HFFc6 (cell line): Measurements from ENCODE around the gene LIPN. TPM values are rescaled to one million over a fixed set of nuclear protein-coding genes. Genes with fewer than 3 reads are reported as not detected.
A peak's percentile ranks its signal among the peaks of the same experiment; 100 is the strongest.

Experiments used
- DNase-seq: peaks from one replicate; pipeline ENCODE4 v3.0.0-alpha.2; 2018
- H3K27ac Mint-ChIP-seq: 2 replicates; pipeline ENCODE4 v1.8.0; 2020; ENCODE audit warnings: mild to moderate bottlenecking, mixed read lengths
- H3K27me3 Mint-ChIP-seq: 2 replicates; pipeline ENCODE4 v1.8.0; 2021; ENCODE audit warnings: mild to moderate bottlenecking, moderate library complexity, mixed read lengths; ENCODE audit not compliant: insufficient read depth
- H3K36me3 Mint-ChIP-seq: 2 replicates; pipeline ENCODE4 v1.8.0; 2021; ENCODE audit warnings: low read depth, mixed read lengths
- H3K4me1 Mint-ChIP-seq: 2 replicates; pipeline ENCODE4 v1.8.0; 2020; ENCODE audit warnings: low read depth, mixed read lengths
- H3K4me3 Mint-ChIP-seq: 2 replicates; pipeline ENCODE4 v1.8.0; 2020; ENCODE audit warnings: mild to moderate bottlenecking, moderate library complexity, mixed read lengths
- H3K9me3 Mint-ChIP-seq: 2 replicates; pipeline ENCODE4 v1.8.0; 2020; ENCODE audit warnings: mild to moderate bottlenecking, mixed read lengths
- CTCF ChIP-seq: fragments of 200-600 bp; sonication (generic); IDR thresholded peaks from 2 replicates; pipeline ENCODE4 v1.5.0; 2021; ENCODE audit warnings: antibody characterized with exemption, mild to moderate bottlenecking
- total RNA-seq, 6 experiments: library from RNA; stranded (reverse); fragmentation: NEBNext Ultra II Directional; extraction: Animal tissue kit (Norgen Biotek cat#: 25700); gene quantifications; 2 replicates in 1 of 6; 3 replicates in 5 of 6; pipeline ENCODE4 v1.2.3, GENCODE V29; 2021

LIPN gene
- total RNA-seq, 6 experiments from 2014 or later, result not detected

- Mint-ChIP-seq H3K9me3 (no peaks in the 10 kb centered on the region), H3K4me1 (peaks cover 25% of the 10 kb centered on the region), H3K36me3 (no peaks in the 10 kb centered on the region), H3K27me3 (peaks cover 9% of the 10 kb centered on the region), H3K4me3 (no peak overlapping the region), H3K27ac (no peak overlapping the region)
- DNase-seq, result peak; percentile 63
- peak; percentile 93 for TF ChIP-seq CTCF
Observed at GRCh38 chr10:88810196-88810961, 50.6 kb downstream of the LIPN start.

DNA sequence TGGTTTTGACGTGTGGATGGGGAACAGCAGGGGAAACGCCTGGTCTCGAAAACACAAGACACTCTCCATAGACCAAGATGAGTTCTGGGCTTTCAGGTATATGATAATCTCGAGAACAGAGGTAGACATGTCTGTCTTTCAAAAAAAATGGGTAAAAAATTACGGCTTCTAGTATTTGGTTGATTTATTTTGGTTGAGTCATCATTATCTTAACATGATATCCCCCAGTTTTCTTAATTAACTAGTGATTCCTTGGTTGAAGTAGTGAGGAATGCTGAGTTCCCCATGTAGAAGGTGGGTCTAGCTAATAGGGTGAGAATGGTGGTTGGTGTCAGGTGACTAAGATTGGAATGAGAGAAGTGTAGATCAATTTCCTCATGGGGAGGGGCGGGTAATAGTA, 53.4 kb downstream of the LIPN start:
- H3K36me3 Mint-ChIP-seq, result no peaks in the 10 kb centered on the region
- peaks cover 14% of the 10 kb centered on the region for H3K4me1 Mint-ChIP-seq
- TF ChIP-seq CTCF, result no peak
- no peak overlapping the region for H3K4me3 Mint-ChIP-seq
- peaks cover 13% of the 10 kb centered on the region for H3K27me3 Mint-ChIP-seq
- no peak overlapping the region for H3K27ac Mint-ChIP-seq
- no peak for DNase-seq
- no peaks in the 10 kb centered on the region for H3K9me3 Mint-ChIP-seq

DNA sequence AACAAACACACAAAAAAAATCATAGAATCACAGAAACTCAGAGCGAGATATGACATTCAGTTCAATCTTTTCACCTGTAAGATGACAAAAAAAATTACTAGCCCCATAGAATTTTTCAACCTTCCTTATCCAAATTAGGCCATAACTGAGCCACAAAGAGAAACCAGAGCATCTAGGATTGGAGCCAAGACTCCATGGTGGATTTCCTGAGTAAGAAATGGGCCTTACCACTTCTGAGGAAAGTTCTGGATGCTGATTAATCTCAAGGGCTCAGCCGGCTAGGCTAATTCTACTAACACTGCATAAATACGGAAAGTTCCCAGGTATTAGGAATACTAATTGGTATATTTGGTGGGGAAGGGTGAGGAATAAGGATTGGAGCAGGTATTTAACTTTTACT, 59.5 kb downstream of the LIPN start:
- no peaks in the 10 kb centered on the region for H3K36me3 Mint-ChIP-seq
- H3K9me3 Mint-ChIP-seq, result no peaks in the 10 kb centered on the region
- no peak overlapping the region for H3K27ac Mint-ChIP-seq
- H3K27me3 Mint-ChIP-seq, result peaks cover 10% of the 10 kb centered on the region
- no peak for DNase-seq
- no peaks in the 10 kb centered on the region for H3K4me1 Mint-ChIP-seq
- TF ChIP-seq CTCF, result no peak
- no peak overlapping the region for H3K4me3 Mint-ChIP-seq

DNA sequence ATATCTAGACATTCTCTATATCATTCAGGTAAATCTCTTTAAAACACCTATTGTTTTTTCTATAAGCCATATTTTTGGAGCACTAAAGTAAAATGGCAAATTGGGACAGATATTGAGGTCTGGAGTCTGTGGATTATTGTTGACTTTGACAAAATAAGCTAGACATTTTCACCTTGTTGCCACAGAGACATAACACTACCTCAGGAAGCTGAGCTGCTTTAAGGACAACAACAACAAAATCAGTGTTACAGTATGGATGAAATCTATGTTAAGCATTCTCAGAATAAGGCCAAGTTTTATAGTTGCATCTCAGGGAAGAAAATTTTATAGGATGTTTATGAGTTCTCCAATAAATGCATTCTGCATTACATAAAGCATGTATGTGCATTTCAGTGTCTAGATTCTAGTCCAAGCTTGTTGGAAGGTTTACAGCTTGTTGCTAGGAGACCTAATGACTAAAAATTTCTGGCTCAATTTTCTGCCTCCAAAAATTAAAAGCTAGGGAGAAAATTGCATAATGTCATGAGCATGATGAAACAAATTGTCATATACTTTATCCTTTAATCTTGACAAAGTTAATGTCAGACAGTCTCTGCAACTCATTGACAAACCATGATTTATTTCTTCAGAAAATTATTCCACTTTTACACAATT, 61.1 kb downstream of the LIPN start:
- Mint-ChIP-seq H3K27me3 (peaks cover 7% of the 10 kb centered on the region), H3K36me3 (no peaks in the 10 kb centered on the region), H3K27ac (no peak overlapping the region), H3K4me3 (no peak overlapping the region), H3K9me3 (no peaks in the 10 kb centered on the region), H3K4me1 (no peaks in the 10 kb centered on the region)
- no peak for TF ChIP-seq CTCF
- DNase-seq, result peak; percentile 59

GRCh38 chr10:88826388-88826787, 66.6 kb downstream of the LIPN start:
- H3K27me3 Mint-ChIP-seq, result peaks cover 1% of the 10 kb centered on the region; the same call in 1 of the 2 replicates
- DNase-seq, result no peak

More at GRCh38 chr10:88826388-88826787, 66.6 kb downstream of the LIPN start:
- Mint-ChIP-seq H3K4me3 (no peak overlapping the region), H3K4me1 (peaks cover 6% of the 10 kb centered on the region; the same call in 1 of the 2 replicates), H3K27ac (no peak overlapping the region), H3K9me3 (no peaks in the 10 kb centered on the region), H3K36me3 (no peaks in the 10 kb centered on the region)
- no peak for TF ChIP-seq CTCF
